Activated CD4-positive, alpha-beta T cell treated with anti-CD3 and anti-CD28 coated beads for 24 hours (primary cell): ENCODE results near the gene GPD1L.
A peak's percentile ranks its signal among the peaks of the same experiment; 100 is the strongest.

Source experiments
- DNase-seq, 2 donors: peaks; one replicate each; pipeline ENCODE4 v3.0.0-alpha.2; 2020; ENCODE audit warnings: low read depth in 2 of 2

The GPD1L gene

DNA sequence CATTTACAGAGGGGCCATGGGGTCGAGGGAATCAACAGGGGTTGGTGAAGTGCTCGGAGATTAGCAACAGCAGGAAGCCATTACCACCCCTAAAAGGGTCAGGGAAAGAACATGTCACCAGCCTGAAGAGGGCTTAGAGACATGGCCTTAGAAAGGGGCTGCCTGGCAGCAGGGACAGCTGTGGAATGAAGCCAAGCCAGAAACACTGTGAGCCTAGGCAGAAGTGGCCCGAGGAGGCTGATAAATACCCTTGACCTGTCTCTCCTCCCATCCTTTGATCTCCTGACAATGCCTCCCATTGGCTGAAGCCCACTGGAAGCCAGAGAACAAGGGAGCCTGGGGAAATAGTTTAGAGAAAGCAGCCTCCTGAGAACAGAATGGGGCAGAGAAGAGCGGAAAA is 31.4 kb downstream of the GPD1L start:
- no peak for DNase-seq

GRCh38 chr3:32138545-32139104 is 32.2 kb downstream of the GPD1L start:
- no peak for DNase-seq

DNA sequence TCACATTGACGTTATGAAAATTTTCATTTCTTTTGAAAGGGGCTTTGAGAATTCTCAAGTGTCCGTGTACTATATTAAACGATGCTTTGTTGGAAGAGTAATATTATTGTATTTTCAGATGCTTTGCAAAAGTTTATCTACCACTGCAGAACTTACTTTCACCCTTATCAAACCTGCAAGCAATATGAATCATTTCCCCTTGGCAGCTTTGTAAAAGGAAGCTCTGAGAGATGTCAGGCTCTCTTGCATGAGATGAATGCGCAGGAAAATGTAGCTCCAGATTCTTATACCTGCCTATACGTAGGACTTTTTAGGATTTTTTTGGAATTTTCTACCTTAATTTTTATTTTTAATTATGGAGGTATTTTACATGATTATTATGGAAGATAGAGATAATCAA is 34.5 kb downstream of the GPD1L start:
- DNase-seq: no peak

DNA sequence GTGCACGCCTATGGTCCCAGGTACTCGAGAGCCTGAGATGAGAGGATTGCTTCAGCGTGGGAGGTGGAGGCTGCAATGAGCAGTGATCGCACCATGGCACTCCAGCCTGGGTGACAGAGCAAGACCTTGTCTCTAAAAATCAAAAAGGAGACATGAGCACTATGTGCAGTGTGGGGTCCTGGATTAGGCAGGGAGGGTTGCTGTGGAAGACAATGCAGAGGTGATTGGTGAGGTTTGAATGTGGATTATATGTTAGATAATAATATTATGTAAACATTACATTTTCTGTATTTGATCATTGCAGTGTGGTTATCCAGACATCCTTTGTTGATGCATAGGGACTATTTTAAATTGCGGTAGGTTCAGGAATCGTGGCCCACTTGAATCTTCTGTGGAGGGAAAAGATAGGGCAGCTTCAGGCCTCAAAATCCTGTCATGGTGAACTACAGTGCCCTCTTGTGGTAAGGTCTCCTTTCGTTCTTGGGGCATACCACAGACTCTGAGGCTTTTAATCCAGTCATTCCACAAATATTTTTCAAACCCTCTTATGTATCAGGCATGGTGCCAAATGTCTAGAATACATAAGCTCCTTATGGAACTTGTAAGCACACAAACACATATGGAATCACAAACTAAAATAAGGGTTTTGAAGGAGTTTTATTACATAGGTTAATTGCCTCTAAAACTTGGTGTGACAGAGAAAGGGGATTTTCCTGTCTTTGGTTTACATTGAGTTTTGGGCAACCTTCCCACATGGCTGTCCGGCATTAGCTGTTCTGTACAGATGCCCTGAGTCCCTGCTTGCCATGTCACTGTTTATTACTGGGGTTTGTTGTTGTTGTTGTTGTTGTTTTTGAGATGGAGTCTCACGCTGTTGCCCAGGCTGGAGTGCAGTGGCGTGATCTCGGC is 37.7 kb downstream of the GPD1L start:
- DNase-seq: peak in 1 of 2 donors; percentile 36

DNA sequence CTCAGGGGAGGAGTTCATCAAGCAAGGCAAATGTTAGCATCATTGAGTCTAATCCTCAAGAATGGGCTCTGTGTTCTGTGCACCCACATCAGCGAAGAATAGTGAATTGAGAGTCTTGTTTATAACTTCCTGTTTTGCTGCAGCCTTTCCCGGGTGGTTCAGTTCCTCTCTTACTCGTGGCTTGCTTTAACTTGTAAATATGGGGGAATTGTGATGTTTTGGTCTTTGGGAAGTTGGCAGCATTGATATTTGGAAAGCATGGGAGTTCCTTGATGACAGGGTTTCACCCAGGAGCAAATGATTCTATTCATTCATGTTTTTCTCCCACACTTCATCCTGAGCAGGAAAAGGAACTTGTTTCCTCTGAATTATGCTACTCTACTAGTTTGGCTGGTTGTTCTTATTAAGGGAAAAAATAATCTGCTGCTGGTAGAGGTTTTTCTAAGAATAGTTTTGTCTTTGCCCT is 40.4 kb downstream of the GPD1L start:
- no peak for DNase-seq

- no peak for DNase-seq
These were observed 41.1 kb downstream of the GPD1L start for GRCh38 chr3:32147509-32147908.

GRCh38 chr3:32147933-32148332 is 41.5 kb downstream of the GPD1L start:
- DNase-seq: no peak

GRCh38 chr3:32148351-32148750 is 41.9 kb downstream of the GPD1L start:
- DNase-seq: no peak

- no peak for DNase-seq
These were observed 47.2 kb downstream of the GPD1L start for GRCh38 chr3:32153414-32154204.

GRCh38 chr3:32154205-32154579 is 47.8 kb downstream of the GPD1L start:
- DNase-seq: no peak

GRCh38 chr3:32155117-32155516 is 48.7 kb downstream of the GPD1L start:
- no peak for DNase-seq

DNA sequence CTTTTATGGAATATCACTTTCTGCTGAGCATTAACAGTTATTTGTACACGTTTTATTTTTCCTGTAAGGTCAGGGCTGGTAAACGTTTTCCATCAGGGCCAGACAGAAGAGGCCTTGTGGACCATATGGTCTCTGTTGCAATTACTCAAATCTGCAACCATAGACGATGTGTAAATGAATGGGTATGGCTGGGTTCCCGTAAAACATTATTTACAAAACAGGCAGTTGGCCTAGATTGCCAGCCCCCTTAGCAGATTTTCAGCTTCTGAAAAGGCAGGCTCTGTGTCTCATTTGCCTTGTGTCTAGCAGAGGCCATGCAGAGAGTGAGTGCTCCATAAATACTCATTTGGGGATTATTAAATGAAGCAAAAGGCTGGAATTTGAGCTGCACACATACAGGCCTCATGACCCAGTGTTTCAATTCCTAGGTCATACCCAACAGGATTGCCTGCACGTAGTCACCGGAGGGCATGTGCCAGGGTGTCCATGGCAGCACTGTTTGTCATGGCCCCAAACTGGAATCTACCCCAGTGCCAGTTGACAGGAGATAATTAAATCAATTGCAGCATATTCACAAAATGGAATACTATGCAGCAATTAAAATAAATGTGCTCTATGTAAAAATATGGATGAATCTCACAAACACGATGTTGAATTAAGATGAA is 51.3 kb downstream of the GPD1L start:
- no peak for DNase-seq

GRCh38 chr3:32160706-32161214 is 54.3 kb downstream of the GPD1L start:
- DNase-seq: no peak

GRCh38 chr3:32165442-32165841 is 59.0 kb downstream of the GPD1L start:
- DNase-seq: no peak

- no peak for DNase-seq
These were observed 60.2 kb downstream of the GPD1L start for GRCh38 chr3:32166654-32167053.

DNA sequence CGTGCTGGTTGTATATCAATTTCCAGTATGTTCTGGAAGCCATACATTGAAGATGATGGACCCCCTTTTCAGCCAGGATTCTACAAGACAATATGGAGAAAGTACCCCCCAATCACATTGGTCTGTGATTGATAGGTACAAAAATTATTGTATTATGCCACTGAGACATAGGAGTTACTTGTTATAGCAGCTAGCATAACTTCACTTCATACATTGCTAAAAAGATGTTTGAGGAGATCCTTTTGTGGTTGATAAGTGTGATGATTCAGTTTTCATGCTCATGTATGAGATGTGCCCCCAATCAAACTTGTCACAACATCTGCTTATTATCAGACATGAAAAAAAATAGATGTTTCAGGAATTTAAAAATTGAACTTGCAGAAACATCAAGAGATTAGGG is 66.0 kb downstream of the GPD1L start:
- DNase-seq: no peak

GRCh38 chr3:32175607-32176197 is 69.3 kb downstream of the GPD1L start:
- peak; percentile 46 to 49 for DNase-seq

DNA sequence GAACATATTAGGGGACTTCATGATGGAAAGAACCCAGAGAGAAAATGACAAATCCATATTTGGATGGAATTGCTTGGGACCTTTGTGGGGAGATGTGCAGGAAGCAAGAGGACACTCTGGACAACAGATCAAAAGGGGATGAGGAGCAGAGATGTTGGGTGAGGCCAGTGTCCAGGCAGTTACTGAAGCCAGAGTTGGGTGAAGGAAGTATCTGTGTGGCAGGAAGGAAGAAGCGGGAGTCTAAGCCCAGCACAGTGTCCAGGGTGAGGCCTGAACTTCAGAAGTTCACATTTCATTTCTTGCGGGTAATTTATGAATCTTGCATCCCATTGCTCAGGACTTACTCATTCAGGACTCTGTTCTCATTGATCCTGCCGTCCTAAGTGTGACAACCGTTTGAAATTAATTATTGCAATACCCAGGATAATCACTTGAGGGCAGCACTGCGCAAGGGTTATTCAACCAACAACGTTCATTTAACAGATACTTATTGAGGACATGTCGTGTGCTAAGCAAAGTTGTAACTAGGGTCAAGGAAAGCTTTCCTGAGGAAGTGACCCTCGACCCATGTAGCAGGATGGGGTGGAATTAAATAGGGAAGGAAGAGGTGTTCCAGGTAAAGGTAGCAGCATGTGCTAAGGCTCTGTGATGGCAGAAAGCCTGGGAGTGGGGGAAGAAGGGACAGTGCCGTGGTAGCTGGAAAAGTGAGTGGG is 70.7 kb downstream of the GPD1L start:
- peak; percentile 12 to 71 for DNase-seq

GRCh38 chr3:32177702-32178198 is 71.3 kb downstream of the GPD1L start:
- DNase-seq: peak in 1 of 2 donors; percentile 19

DNA sequence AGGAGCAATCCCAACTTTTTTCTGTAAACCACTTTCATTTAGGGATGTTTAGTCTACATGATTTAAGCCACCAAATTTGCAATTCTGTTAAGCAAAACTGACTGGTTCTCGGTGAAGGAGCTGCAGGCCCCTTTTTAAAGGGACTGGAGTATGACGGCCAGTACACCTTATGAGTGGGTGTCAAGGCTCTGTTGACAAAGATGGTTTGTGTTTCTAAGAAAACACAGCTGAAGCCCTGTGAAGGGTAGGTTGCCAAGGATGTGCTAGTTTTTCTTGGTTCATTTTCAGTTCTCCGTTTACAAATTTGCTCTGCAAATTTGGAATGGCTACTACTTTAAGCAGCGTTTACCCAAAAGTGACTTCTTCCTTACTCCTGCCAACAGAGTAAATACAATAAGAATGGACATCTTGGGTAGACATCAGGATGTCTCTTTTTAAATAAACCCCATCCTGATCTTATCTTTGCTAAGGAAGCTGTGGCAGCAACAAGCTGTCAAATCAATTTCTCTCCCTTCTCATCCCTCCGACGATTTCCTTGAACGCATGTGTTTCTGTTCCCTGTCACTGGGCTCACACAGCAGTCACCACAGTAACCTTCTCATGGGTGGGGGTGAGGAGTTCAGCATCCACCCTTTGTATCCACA is 73.8 kb downstream of the GPD1L start:
- DNase-seq: no peak
